ENCODE measurements around the gene PTGIR.
A peak's percentile ranks its signal among the peaks of the same experiment; 100 is the strongest.

Gene PTGIR

DNA sequence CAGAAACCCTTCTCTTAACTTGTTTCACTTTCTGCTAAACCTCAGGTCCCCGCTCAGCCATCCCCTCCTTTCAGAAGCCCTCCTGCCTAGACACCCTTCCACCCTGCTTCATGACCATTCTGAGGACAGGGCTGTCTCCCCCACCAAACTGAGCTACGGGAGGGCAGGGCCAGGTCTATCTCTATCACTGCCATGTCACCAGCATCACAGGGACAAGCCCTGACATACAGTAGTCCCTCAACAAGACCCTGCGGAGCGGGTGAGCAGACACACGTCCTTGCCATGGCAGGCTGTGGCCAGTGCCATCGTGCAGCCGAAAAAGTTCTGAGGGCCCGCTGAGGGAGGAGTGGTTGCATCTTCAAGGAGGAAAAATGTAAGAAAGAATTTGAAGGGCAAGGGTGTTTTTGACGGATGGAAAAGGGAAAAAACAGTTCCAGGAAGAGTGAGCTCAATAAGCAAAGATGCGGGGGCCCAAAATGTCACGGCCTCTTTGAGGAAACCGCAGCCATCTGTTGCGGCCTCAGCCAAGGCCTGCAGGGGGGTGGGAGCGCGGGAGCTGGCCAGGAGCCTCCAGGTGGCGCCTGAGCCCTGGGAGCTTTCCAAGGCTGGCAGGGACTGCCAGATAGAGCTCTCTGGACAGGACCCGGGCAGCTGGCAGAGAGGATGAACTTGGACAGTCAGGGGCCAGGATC is 8.1 kb downstream of the PTGIR start:
- DNase-seq (ENCODE audit: low read depth in 2 of 2): no peak

DNA sequence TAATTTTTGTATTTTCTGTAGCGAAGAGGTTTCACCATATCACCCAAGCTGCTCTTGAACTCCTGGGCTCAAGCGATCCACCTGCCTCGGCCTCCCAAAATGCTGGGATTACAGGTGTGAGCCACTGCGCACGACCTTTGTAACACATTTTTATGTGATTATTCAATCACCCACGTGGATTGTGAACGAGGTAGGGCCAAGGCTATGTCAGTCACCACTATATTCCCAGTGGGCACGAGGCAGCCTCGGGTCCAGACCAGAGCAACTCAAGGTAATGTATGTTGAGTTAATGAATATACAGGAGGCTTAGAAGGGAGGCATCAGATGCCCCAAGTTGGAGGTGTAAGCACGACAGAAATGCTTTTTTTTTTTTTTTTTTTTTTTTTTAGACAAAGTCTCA is 8.9 kb downstream of the PTGIR start:
- DNase-seq (ENCODE audit: low read depth in 2 of 2): no peak

DNA sequence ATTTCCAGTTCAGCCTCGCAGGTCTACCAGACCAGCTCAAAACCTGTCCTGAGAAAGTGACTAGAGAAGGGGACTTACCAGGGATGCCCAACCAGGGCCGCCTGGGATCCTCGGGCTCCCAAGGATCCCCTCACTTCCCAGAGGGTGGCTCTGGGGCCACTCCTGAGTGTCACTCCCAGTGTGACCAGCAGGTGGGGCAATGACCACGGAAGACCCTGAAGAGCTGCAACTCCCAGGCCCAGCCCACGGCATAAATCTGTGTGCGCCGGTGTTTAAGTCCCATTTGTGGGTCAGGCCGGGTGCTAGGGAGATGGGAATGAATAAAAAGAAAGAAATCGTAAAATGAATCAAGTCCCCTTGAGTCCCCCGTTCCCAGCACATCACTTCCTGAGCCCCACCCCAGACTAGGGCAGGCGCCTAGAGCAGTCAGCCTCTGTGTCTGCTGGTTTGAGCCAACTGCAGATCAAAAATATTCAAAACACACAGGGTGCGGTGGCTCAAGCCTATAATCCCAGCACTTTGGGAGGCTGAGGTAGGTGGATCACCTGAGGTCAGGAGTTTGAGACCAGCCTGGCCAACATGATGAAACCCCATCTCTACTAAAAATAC is 10.7 kb downstream of the PTGIR start:
- peak in 1 of 2 donors; percentile 72 for DNase-seq (ENCODE audit: low read depth in 2 of 2)

GRCh38 chr19:46613525-46613924 is 11.4 kb downstream of the PTGIR start:
- no peak for DNase-seq (ENCODE audit: low read depth in 2 of 2)

DNA sequence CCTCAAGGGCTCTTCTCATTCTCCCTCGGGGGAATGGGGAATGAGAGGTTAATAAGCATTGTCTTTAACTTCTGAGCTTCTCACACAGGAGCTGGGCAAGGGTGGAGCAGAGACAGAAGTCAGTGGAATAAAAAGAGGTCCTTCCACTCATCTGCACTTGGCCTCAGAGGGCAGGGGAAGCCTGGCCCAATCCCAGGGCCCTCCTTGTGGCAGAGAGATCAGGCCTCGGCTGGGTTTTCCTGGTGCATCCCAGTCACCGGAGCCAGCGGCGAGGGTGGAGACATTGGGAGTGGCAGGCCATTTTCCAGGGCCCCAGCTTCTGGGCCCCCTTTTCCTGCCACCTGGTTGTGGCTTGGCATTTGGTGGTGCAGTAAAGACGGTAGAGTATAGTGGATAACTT is 13.1 kb downstream of the PTGIR start:
- no peak for DNase-seq (ENCODE audit: low read depth in 2 of 2)

DNA sequence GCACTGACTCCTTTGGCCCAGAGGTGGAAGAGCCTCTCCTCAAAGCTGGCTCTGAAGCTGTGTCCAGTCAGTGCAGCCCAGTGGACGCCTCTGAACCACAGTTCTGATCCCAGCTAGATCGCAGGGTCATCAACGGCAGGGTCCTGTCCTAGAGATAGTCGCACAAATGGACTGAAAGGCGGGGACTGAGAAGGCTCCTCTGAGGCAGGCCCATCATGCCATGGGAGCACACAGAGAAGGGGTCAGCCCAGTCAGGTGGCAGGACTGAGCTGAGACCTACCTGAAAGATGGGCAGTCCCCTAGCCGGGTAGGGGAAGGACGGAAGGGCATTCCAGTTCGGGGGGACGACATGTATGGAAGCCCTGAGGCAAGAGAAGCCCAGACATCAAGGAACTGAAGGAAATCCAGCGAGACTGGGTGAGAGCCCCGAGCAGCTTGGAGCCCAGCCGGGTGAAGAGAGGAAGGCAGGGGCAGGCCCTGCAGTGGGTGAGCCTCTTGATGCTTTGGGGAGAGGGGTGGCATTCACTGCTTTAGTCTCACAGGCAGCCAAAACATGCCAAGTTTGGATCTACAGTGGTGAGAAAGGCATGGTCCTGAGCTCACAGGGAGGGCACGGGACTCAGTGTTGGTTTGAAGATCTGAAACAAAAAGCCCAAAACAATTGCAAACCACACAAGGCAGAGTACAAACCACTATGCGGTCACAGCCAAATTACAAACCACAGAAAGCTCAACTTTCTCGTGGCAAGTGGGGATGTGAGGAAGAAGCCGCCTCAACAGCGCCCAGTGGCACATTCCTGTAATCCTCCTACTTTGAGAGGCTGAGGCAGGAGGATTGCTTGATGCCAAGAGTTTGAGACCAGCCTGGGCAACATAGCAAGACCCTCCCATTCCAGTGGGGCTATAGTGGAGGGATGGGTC is 13.8 kb downstream of the PTGIR start:
- DNase-seq (ENCODE audit: low read depth in 2 of 2): no peak

GRCh38 chr19:46610413-46610775 is 14.5 kb downstream of the PTGIR start:
- no peak for DNase-seq (ENCODE audit: low read depth in 2 of 2)

- DNase-seq (ENCODE audit: low read depth in 2 of 2): no peak
Measured at GRCh38 chr19:46609511-46610412, 15.1 kb downstream of the PTGIR start.

- DNase-seq (ENCODE audit: low read depth in 2 of 2): no peak
Measured at GRCh38 chr19:46608581-46609345, 16.1 kb downstream of the PTGIR start.

DNA sequence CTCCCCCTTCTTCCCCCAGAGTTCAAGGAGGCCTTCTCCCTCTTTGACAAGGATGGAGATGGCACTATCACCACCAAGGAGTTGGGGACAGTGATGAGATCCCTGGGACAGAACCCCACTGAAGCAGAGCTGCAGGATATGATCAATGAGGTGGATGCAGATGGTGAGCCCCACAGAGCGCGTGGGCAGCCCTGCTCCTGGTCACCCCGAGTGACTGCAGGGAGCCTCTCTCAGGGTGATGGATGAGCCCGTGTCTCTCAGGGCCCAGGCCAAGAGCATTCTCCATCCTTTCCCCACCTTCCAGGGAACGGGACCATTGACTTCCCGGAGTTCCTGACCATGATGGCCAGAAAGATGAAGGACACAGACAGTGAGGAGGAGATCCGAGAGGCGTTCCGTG is 16.7 kb downstream of the PTGIR start:
- no peak for DNase-seq (ENCODE audit: low read depth in 2 of 2)

- DNase-seq (ENCODE audit: low read depth in 2 of 2): no peak
Measured at GRCh38 chr19:46607448-46607841, 17.4 kb downstream of the PTGIR start.

DNA sequence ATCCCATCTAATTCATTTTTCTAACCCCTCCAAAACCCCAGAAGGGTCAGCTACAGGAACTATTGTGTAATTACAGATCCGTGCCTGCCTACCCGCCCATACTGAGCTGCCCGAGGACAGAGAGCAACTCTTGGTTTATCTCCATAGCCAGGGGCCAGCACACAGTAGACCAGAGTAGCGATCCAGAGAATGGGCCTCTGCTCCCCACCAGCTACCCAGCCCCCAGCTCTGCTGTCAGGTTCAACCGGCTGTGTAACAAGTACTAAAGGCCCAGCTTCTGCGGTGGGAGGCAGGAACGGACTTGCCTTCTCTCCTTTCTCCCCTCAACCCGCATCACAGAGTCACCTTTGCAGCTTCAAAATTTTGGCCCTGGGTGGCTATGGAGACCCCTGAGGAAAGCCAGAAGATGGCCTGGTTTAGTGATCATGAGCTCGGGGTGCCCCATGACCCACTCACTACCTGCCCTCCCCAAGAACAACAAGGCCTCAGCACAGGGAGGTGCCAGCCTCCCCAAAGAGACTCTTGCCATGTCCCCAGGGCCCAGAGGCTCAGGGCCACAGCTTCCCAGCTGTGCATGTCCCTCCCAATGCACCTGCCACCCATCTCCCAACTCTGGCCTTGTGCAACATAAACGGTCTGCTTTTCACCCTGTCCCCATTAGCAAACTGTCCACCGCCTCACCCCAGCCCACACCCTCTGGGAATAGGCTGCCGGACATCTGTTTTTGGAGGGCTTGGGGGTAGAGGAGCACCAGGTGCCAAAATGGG is 18.0 kb downstream of the PTGIR start:
- no peak for DNase-seq (ENCODE audit: low read depth in 2 of 2)

- no peak for DNase-seq (ENCODE audit: low read depth in 2 of 2)
Measured at GRCh38 chr19:46606019-46606418, 18.9 kb downstream of the PTGIR start.

DNA sequence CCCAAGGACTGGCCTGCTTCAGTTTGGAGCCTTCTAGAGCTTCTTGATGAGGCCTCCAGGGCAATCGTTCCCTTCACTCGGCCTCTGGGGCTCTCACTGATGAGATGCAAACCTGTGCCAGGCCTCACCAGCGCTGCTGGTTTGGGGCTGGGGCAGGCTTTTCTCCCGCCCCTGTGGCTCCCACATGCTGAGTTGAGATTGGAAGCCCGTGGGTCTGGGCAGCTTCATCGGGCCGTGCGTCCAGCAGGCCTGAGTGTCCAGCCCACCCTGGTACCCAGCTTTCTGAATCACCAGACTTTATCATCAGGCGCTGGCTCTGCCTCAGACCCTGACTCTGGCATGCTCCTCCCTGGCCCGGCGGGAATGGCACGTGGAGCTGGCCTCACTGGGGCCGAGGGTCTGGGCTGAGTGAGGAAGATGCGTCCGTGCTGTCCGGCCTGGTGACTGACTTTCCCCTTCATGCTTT is 19.5 kb downstream of the PTGIR start:
- DNase-seq (ENCODE audit: low read depth in 2 of 2): no peak

- no peak for DNase-seq (ENCODE audit: low read depth in 2 of 2)
Measured at GRCh38 chr19:46604781-46605355, 20.0 kb downstream of the PTGIR start.

DNA sequence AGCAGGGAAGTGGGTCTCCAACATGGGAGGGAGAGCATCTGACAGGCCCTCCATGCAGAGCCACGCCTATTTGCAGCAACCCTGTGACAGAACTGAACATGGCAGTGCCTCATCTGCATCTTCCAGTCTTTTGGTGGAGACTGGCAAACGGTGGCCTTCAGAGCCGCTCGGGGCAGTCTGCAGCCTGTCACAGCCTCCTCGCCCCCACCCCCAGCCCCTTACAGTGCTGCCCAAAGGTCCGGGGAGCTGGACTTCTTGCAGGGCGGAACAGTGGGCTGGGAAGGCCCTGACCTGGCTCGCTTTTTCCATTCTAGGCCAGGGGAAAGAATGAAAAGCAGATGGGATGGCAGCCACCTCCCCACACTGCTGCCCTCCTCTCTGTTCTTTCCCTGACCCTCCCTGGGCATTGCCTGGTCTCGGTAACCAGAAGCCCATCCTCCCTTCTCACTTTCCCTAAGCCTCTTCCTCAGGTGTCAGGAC is 21.1 kb downstream of the PTGIR start:
- no peak for DNase-seq (ENCODE audit: low read depth in 2 of 2)

- DNase-seq (ENCODE audit: low read depth in 2 of 2): no peak
Measured at GRCh38 chr19:46603195-46603637, 21.7 kb downstream of the PTGIR start.

GRCh38 chr19:46602392-46603194 is 22.3 kb downstream of the PTGIR start:
- no peak for DNase-seq (ENCODE audit: low read depth in 2 of 2)

Measured in stimulated activated CD4-positive, alpha-beta T cell treated with anti-CD3 and anti-CD28 coated beads, Interleukin-1b, Interleukin-23, amount 100 ng/mL, for 1 hour (primary cell).